ENCODE measurements around the gene ELMO2.
"Not testable (repeated sequence)": the region's sequence is repeated elsewhere in the genome, so short reads cannot be mapped to it uniquely, and the experiment has no call there.

ELMO2 gene

DNA sequence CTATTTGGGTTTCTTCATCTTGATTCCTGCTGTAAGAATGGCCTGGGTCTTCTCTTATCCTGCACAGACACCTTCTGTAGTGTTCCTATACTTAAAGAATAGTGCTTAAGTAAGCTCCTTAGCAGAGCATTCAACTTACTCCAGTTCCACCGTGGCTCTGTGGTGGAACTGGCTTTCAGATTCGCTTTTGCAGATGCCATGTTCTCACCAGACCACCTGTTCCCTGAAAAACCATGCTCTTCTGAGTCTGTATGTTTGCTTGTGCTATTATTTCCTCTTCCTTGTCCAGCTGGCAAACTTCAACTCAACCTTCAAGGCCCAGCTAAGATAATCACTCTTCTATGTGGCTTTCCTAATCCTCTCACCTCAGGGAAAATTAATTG, 4.9 kb downstream of the ELMO2 start:
- no peak for DNase-seq

DNA sequence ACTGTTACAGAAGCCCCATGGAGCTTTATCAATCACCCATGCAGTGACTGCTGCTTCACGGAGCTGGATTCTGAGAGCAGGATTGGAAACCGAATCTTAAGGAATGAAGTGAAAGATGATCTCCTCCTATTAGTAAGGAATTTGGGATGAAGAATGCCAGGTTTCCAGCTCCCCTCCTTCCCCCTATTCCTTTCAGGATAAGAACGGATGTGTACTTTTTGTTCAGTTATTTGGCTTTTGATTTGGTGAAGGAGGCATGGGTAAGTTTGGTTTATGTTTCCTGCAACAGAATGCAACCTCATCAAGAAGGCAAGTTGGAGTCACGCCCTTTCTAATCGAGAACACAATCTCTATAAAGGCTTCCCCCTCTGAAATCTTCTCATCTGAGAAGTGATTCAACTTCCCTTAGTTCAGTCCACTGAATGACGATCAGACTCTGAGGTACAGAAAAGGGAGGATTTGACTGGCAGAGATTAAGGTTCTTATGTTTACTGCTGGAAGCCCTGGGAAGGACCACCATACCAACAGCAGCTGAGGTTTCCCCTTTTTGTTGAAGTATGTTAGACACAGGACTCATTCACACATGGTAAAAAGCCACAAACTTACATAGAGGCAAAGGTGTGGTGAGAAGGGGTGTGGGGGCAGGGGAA, 5.5 kb downstream of the ELMO2 start:
- no peak for DNase-seq

DNA sequence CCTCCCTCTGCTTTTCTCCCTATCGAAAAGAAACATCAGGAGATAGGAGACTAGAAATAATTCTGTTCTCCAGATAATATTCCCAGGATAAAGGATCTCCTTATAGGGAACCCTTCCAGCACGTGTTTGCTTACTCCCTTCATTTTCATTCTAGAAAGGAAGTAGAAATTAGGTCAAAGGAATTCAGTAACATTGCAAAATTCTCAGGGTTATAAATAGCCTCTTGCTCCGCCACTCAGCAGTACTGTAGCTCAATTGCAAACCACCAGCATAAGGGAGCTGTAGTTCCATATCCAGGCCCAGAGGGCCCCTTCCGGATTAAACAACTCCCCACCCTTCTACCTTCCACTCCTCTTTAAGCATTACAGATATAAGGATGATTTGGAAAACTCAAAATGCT, 6.2 kb downstream of the ELMO2 start:
- DNase-seq = no peak

GRCh38 chr20:46399401-46399800, 7.0 kb downstream of the ELMO2 start:
- DNase-seq = no peak

- no peak for DNase-seq
Measured at GRCh38 chr20:46398963-46399362, 7.5 kb downstream of the ELMO2 start.

DNA sequence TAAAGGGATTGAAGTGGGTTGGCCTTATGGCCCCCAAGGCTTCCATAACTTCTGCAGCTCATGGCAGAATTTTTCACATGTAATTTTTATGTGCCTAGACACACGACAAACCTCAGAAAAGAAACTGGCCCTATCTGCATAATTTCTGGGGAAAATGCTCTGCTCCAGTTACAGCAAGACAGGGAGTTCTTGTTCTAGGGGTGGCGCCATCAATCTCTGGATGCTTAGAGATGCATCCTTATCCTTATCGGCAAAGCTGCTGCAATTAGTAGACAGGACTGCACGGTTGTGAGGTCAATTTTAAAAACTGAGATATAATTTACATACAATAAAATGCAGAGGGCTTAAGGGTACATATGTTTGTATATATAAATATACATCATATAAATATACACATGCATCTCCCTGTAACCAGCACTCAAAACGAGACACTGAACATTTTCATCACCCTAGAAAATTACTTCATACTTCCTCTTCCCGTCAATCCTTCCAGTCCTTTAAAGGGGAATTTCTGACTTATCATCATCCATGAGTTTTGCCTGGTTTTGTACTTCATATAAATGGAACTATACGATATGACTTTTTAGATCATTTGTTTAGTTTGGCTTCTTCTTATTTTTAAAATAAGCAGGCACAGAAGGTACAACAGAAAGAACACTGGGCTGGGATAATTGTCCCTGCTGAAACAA, 10.2 kb downstream of the ELMO2 start:
- no peak for DNase-seq

- no peak for DNase-seq
Measured at GRCh38 chr20:46394872-46395760, 11.3 kb downstream of the ELMO2 start.

- DNase-seq = no peak
Measured at GRCh38 chr20:46393967-46394366, 12.4 kb downstream of the ELMO2 start.

- DNase-seq = peak; percentile 90
Measured at GRCh38 chr20:46388937-46389336, 17.5 kb downstream of the ELMO2 start.

DNA sequence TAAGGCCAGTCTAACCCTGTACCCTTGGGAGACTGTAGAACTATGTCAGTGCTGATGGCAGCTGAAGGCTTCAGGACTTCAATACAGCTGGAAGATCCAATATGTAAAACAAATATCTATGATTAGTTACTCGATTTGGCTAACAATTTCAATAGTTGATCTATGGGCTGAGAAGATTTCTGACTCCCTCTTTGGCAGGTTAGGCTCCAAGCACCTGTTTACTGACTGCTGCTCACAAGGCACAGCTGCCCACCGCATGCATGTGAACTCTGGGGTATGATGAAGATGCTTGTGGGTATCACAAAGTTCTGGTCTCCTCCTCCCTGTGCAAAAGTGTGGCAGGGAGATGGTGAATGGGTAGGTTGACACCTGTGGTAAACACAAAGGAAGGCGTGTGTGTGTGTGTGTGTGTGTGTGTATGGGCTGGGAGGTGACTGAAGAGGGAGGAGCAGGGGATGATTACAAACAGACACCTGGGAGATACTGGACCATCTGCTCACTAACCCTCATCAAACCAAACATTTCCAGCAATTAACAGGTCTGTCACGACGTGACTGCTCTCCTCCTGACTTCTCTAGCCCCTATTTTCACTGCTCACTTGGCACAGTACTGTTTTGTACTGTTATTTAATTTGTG, 18.1 kb downstream of the ELMO2 start:
- peak; percentile 96 for DNase-seq

DNA sequence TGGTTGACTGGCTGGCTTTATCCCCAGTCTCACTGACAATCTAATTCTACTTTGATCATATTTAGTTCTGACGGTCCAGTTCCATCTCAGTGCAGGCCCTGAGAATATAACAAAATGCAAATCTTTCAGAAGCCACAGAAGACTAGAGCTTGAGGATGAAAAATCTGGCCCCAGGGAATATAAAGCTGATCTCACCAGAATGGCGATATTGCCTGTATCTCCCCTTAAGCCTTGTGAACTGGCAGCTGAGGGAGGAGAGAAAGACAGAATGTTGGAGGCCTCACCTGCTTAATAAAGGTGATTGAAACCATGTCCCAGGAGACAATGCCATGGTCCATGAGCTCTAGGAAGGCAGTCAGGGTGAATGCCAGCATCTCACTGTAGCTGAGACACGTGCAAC, 19.4 kb downstream of the ELMO2 start:
- DNase-seq = not testable (repeated sequence)

DNA sequence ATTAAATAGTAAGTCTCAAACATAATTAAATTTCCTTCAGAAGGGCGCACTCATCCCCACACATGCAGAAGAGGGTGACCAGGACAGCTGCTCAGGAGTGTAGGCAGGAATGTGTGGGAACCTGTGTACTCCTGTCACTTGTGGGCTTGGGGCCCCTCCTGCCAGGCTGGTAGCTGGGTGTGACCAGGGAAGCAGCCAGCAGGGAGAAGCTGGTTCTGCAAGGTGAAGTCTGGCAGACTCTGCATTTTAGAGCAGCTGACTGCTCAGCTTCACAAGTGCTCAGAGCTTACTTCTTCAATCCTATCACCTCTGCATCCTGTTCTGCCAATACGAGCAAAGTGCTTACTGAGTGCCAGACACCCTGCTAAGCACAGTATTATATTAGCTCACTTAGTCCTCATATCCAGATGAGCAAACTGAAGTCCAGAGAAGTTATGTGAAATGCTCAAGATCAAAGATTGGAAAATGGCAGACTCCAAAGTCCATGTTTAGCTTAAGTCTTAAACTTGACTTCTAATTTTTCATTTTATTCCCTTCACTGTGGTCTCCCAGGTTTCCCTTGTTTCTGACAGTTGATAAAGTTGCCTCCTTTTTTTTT, 27.9 kb downstream of the ELMO2 start:
- no peak for DNase-seq

DNA sequence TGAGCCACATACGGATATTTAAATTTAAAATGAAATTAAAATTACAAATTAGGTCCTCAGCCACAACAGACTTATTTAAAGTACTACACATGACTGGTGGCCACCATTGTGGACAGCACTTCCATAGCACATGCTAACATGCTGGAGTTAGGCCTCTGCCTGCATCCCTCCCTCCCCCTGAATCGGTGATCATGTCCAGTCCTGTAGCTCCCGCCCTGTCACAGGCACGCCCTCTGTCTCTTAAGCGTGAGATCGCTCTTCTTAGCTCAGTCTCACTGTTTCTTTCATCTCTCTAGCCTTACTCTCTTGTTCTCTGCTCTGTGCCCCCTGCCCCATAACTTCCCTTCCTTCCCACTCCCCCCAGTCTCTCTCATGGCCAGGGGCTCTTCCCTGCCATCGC, 28.9 kb downstream of the ELMO2 start:
- no peak for DNase-seq

- DNase-seq = no peak
Measured at GRCh38 chr20:46376196-46376785, 30.1 kb downstream of the ELMO2 start.

GRCh38 chr20:46375771-46376170, 30.6 kb downstream of the ELMO2 start:
- DNase-seq = no peak

- no peak for DNase-seq
Measured at GRCh38 chr20:46374383-46374782, 32.0 kb downstream of the ELMO2 start.

DNA sequence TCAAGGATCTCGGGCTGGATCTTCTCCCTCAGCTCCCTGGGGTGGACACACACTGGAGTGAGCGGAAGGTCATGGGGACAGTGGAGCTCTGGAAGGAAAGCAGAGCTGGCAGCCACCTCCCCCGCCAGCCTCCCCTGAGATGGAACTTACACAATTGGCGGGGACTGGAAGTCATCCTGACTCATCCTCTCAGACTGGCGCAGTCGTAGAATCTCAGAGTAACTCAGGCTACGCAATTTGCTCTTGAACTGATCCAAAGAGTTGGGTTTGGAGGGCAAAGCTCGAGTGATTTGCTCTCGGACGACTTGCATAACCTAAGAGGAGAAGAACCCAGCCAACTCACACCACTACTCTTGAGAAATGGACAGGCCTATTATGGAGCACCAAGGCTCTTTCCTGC, 34.8 kb downstream of the ELMO2 start:
- DNase-seq = no peak

DNA sequence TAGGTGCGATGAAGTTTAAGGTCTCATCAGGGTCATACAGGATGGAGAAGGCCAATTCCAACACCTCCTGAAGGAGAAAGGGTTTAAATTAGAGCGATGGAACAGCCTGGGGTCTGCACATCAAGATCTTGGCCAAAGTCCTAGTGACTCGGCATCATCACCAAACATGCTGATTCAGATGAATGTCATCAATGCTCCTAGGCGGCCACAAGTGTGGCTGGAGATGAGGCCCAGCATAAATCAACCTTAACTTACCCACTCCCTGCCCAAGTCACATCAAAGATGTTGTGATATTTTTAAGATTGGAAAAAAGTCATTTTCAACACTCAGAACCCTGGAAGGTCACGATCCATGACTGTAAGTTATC, 37.5 kb downstream of the ELMO2 start:
- no peak for DNase-seq

DNA sequence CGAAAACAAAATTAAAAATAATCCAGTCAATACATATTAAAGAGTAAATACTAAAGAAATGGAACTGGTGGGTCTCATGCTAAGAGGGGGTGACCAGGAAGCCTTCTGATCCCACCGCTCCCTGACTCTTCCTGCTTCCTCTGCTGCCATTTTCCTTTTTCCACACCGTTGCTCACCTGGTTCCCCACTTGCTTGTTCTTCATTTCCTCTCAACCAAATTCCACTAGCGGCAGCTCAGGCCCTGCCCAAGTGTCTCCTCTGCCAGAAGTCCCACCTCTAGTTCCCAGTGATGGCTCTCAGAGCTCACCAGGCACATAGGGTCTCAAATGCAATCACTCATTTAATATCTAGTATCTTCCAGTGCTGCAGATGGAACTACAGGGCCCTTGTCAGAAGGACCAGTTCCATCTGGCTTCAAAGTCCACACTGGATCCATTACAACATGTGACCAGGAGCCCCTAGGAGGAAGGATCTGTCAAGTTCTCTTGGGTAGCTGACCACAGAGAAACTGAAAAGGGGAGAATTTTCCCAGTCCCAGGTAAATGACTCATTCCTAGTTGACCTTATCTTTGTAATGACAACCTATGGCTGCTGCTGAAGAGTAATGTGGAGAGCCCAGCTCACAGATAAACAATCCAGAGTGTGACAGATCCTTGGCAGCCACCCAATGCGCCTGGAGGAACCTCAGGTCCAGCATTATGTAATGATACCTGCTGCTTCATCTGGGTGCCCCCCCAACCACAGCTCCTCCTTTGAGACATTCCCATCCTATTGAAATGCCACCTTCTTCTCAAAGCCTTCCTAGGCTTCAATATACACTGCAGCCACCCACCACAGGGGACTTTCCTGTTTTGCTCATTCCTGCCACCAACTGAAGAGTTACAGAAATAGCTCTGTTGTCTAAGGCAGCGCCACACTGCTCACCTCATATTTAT, 38.2 kb downstream of the ELMO2 start:
- DNase-seq = peak; percentile 14

DNA sequence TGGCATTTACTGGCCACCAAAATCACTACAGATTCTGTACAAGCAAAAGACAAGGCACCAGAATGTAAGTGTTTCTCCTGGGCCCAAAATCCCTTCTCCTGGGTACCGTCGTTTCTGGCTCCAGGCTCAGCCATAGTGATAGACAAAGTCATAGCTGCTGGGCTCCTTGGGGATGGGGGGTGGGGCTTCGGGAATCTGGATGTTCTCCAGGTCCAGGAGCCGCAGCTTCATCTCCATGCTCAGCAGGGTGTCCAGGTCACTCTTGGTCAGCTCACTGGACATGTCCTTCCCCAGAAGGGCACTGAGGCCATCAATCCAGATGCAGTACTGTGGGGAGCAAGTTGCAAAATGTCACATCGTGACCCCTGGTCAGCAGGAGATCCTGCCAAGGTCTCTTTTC, 39.2 kb downstream of the ELMO2 start:
- no peak for DNase-seq

DNA sequence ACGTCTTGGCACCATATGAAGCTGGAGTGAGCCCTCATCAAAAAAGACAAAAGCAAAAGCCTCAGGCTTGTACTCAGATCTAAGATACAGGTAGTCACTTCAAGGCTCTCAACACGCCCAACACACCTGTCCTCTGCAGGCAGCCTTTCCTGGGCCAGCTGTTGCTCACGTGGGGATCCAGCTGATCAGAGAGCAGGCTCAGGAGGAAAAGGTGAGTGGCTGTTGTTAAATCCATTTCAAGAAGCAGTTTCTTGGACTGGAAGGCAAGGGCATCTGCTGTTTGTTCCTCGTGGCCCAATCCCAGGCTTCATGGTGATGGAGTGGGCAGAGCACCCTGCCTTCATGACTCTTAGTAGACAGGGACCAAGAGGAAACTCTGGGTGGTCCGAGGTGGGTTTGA, 39.6 kb downstream of the ELMO2 start:
- no peak for DNase-seq
